Measurements from ENCODE around the gene LRRC8E.
"Not testable (repeated sequence)": the region's sequence is repeated elsewhere in the genome, so short reads cannot be mapped to it uniquely, and the experiment has no call there.

LRRC8E gene

DNA sequence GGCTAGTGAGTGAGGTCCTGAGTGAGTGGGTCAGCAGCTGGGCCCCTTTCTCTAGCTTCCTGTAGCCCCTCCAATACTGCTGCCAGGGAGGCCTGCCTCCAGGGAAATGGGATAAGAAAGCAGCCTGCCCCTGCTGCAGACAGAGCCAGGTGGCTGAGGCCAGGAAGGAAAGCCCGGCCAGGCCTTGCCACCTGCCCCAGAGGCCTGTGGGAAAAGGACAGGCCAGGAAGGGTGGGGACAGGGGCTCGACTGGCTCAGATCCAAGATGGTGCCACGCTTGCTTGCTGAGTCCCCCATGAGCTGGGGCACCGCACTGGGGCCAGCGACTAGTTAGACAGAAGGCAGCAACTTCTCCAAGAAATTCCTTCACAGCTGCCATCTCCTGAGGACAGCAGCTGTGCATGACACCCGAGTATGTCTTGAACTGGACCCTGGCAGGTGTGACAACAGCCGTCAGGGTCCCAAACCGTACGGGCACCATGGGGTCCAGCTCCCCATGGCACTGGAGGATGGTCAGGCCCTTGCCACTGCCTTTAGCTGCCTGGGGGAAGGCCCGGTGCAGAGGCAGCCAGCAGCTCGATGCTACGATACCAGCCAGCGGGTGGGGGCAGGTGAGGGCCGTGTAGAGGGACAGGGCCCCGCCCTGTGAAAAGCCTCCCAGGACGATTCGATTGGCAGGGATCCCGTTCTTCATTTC is 9.1 kb upstream of the LRRC8E start:
- no peak for DNase-seq
- in situ Hi-C loops (cut with MboI; ENCODE audit: low pct_unique_long_range_greater_than_20kb, low sequenced_read_pairs) = no loop called here

- in situ Hi-C loops (cut with MboI; ENCODE audit: low pct_unique_long_range_greater_than_20kb, low sequenced_read_pairs) = no loop called here
Observed at GRCh38 chr19:7879836-7880235, 8.5 kb upstream of the LRRC8E start.

GRCh38 chr19:7881910-7882309 is 6.4 kb upstream of the LRRC8E start:
- in situ Hi-C loops (cut with MboI; ENCODE audit: low pct_unique_long_range_greater_than_20kb, low sequenced_read_pairs) = no loop called here
- DNase-seq = no peak

More at GRCh38 chr19:7879836-7880235, 8.5 kb upstream of the LRRC8E start:
- no peak for DNase-seq

GRCh38 chr19:7883105-7883504 is 5.2 kb upstream of the LRRC8E start:
- no peak for DNase-seq
- in situ Hi-C loops (cut with MboI; ENCODE audit: low pct_unique_long_range_greater_than_20kb, low sequenced_read_pairs) = no loop called here

- in situ Hi-C loops (cut with MboI; ENCODE audit: low pct_unique_long_range_greater_than_20kb, low sequenced_read_pairs) = no loop called here
- no peak for DNase-seq
Observed at GRCh38 chr19:7883796-7884570, 4.3 kb upstream of the LRRC8E start.

DNA sequence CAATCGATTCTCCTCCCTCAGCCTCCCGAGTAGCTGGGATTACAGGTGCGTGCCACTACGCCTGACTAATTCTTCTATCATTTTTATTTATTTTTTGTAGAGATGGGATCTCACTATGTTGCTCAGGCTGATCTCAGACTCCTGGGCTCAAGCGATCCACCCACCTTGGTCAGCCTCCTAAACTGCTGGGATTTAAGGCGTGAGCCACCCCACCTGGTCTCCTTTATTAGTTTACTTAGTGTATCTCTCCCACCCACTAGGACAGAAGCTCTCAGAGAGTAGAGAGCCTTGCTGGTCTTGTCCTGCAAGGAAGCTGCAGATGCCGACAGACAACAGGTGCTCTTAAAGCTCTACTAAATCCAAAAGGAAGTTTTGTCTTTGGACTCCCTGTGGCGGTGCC is 2.5 kb upstream of the LRRC8E start:
- no peak for DNase-seq
- in situ Hi-C loops (cut with MboI; ENCODE audit: low pct_unique_long_range_greater_than_20kb, low sequenced_read_pairs) = no loop called here

DNA sequence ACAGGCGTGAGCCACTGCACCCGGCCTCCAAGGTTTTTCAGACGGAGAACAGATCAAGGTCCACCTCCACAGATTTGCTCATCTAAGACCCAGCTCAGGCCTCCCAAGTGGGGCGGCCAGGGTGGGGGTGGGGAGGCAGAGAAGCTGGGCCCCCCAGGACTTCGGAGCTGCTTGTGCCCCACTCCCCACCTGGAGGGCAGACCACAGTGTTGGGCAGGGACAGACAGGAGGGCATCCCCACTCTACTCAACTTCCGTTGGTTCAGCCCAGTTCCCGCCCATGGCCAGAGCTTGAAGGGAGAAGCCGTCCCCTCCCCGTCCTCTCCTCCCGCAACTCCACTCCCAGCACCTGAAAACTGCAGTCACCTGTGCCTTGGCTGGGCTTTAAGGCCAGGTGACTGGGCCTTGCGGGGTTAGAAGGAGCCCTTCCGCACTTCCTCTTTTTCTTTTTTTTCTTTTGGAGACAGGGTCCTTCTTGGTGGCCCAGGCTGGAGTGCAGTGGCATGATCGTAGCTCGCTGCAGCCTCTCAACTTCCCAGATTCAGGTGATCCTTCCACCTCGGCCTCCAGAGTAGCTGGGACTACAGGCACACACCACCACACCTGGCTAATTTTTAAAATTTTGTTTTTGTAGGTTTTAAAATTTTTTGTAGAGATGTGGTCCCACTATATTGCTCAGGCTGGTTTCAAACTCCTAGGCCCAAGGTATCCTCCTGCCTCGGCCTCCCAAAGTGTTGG is 734 bp upstream of the LRRC8E start:
- in situ Hi-C loops (cut with MboI; ENCODE audit: low pct_unique_long_range_greater_than_20kb, low sequenced_read_pairs) = no loop called here
- DNase-seq = no peak

- no peak for DNase-seq
- in situ Hi-C loops (cut with MboI; ENCODE audit: low pct_unique_long_range_greater_than_20kb, low sequenced_read_pairs) = no loop called here
Observed at GRCh38 chr19:7888826-7889217, 512 bp downstream of the LRRC8E start.

GRCh38 chr19:7893362-7894101 is 5.2 kb downstream of the LRRC8E start:
- DNase-seq; in situ Hi-C loops (cut with MboI; ENCODE audit: low pct_unique_long_range_greater_than_20kb, low sequenced_read_pairs): not testable (repeated sequence)

DNA sequence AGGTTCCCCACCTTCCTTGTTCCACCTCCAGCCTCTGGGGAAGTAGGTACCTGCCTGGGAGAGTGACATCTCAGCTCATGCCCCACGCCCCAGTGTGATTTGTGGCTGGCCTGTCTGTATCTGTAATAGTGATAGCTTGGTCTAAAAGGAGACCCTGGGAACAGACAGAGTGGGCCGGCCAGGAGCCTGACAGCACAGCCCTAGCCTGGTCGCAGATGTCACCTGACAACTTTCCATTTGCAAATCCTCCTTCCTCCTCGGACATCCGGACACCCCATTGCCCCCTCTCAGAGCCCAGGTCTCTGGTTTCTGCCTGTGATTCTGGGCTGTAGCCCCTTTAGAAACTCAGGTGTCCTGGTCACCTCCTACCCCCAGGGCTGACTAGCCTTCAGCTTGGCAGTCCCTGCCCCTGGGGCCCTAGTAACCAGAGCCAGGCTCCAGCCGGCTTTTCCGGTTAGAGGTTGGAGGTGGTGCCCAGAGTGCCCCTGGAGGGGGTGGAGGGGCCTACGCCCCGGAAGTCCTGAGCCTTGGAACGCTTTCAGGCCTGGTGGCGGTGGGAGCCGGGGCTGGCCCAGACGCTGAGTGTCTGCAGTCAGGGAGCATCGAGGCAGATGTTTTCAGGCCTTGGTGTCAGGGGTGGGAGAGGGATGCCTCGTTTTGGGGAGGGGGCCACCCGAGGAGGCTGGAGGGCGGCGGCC is 6.5 kb downstream of the LRRC8E start:
- in situ Hi-C loops (cut with MboI; ENCODE audit: low pct_unique_long_range_greater_than_20kb, low sequenced_read_pairs) = no loop called here
- no peak for DNase-seq

GRCh38 chr19:7895565-7895964 is 7.3 kb downstream of the LRRC8E start:
- no peak for DNase-seq
- in situ Hi-C loops (cut with MboI; ENCODE audit: low pct_unique_long_range_greater_than_20kb, low sequenced_read_pairs) = no loop called here

- in situ Hi-C loops (cut with MboI; ENCODE audit: low pct_unique_long_range_greater_than_20kb, low sequenced_read_pairs) = no loop called here
Observed at GRCh38 chr19:7897292-7897691, 9.0 kb downstream of the LRRC8E start.

DNA sequence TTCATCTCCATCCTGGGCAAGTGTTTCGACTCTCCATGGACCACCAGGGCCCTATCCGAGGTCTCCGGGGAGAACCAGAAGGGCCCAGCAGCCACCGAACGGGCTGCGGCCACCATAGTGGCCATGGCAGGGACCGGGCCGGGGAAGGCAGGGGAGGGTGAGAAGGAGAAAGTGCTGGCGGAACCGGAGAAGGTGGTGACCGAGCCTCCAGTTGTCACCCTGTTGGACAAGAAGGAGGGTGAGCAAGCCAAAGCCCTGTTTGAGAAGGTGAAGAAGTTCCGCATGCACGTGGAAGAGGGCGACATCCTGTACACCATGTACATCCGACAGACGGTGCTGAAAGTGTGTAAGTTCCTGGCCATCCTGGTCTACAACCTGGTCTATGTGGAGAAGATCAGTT is 10.7 kb downstream of the LRRC8E start:
- no peak for DNase-seq
- in situ Hi-C loops (cut with MboI; ENCODE audit: low pct_unique_long_range_greater_than_20kb, low sequenced_read_pairs) = no loop called here

More at GRCh38 chr19:7897292-7897691, 9.0 kb downstream of the LRRC8E start:
- DNase-seq = no peak

DNA sequence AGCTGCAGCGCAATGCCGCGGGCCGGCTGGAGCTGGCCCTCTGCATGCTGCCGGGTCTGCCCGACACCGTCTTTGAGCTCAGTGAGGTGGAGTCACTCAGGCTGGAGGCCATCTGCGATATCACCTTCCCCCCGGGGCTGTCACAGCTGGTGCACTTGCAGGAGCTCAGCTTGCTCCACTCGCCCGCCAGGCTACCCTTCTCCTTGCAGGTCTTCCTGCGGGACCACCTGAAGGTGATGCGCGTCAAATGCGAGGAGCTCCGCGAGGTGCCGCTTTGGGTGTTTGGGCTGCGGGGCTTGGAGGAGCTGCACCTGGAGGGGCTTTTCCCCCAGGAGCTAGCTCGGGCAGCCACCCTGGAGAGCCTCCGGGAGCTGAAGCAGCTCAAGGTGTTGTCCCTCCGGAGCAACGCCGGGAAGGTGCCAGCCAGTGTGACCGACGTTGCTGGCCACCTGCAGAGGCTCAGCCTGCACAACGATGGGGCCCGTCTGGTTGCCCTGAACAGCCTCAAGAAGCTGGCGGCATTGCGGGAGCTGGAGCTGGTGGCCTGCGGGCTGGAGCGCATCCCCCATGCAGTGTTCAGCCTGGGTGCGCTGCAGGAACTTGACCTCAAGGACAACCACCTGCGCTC is 11.6 kb downstream of the LRRC8E start:
- in situ Hi-C loops (cut with MboI; ENCODE audit: low pct_unique_long_range_greater_than_20kb, low sequenced_read_pairs) = no loop called here
- DNase-seq = no peak

DNA sequence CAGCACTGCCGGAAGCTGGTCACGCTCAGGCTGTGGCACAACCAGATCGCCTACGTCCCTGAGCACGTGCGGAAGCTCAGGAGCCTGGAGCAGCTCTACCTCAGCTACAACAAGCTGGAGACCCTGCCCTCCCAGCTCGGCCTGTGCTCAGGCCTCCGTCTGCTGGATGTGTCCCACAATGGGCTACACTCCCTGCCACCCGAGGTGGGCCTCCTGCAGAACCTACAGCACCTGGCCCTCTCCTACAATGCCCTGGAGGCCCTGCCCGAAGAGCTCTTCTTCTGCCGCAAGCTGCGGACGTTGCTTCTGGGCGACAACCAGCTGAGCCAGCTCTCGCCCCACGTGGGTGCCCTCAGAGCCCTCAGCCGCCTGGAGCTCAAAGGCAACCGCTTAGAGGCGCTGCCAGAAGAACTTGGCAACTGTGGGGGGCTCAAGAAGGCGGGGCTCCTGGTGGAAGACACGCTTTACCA is 12.1 kb downstream of the LRRC8E start:
- no peak for DNase-seq
- in situ Hi-C loops (cut with MboI; ENCODE audit: low pct_unique_long_range_greater_than_20kb, low sequenced_read_pairs) = no loop called here

- in situ Hi-C loops (cut with MboI; ENCODE audit: low pct_unique_long_range_greater_than_20kb, low sequenced_read_pairs) = no loop called here
- no peak for DNase-seq
Observed at GRCh38 chr19:7900931-7901330, 12.6 kb downstream of the LRRC8E start.

DNA sequence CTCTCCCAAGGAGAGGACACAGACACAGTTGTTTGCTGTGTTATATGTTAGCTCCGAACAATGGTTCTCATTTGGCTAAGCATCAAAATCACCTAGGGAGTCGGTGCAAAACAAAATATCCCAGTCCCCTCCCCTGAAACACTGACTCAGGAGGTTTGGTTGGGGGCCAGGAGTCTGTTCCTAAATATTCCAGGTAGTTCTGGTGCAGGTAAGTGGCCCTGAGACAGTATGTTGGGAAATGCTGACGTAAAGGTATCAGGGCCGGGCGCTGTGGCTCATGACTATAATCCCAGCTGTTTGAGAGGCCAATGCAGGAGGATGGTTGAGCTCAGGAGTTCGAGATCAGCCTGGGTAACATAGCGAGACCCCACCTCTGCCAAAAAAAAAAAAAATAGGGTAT is 13.0 kb downstream of the LRRC8E start:
- no peak for DNase-seq
- in situ Hi-C loops (cut with MboI; ENCODE audit: low pct_unique_long_range_greater_than_20kb, low sequenced_read_pairs) = no loop called here

GRCh38 chr19:7902796-7903243 is 14.5 kb downstream of the LRRC8E start:
- in situ Hi-C loops (cut with MboI; ENCODE audit: low pct_unique_long_range_greater_than_20kb, low sequenced_read_pairs) = no loop called here
- no peak for DNase-seq

All from KBM-7 (cell line).